HL-60/S4 (cell line): Measurements from ENCODE around the gene ZNF217.
"Not testable (repeated sequence)": the region's sequence is repeated elsewhere in the genome, so short reads cannot be mapped to it uniquely, and the experiment has no call there.

Experiments used
- in situ Hi-C: fragments of 300-500 bp; cut with MboI; formaldehyde crosslinking; loops from 2 replicates; pipeline ENCODE4 v1.14.3; 2022; ENCODE audit warnings: low sequenced_read_pairs

ZNF217 gene

DNA sequence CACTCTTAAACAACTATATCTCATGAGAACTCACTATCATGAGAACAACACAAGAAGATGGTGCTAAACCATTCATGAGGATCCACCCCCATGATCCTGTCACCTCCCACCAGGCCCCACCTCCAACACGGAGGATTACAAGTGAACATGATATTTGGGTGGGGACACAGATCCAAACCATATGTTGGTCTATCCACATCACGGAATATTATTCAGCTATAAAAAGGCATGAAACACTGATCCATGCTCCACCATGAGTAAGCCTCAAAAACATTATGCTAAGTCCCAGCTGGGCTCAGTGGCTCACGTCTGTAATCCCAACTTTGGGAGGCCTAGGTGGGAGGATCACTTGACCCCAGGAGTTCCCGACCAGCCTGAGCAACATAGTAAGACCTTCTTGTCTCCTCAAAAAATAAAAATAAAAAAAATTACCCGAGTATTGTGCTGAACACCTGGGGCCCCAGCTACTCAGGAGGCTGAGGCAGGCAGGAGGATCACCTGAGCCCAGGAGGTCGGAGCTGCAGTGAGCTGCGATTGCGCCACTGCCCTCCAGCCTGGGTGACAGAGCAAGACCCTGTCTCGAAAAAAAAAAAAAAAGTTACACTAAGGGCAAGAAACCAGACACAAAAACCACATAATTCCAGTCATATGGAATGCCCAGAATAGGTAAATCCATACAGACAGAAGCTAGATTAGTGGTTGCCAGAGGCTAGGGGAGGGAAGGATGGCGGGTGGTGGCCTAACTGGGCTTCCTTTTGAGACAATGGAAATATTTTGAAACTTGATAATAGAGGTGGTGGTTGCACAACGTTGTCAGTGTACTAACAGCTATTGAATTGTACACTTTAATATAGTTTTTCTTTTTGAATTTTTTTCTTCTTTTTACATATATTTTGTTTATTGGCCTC is 43.1 kb downstream of the ZNF217 start:
- in situ Hi-C loops: loop anchor here (25.0 kb wide), 1 partner anchor 512 kb away; the partner anchor contains the start of gene BCAS1

DNA sequence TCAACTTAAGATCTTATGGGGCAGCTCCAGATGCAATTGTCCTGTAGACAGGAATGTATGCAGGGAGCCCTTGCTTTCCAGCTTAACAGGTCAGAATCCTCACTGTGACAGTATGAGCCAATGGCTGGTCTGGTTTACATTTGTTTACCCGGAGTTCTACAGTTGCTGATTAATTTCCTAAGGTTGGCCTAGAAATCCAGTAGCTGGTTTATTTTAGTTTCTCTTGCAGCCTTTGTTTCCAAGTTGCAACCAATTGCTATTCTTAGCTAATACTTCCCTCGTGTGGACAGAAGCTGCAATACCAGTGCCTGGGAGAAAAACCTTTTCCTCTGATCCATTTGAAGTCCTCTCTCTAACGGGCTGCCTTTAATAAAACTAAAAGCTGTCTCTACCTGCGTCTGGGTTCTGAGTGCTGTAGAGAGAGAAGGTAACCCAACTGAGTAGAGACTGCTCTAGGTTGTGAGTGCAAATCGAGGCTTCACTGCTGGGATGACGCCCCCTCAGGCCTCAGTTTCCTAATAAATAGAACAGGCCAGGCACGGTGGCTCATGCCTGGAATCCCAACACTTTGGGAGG is 45.9 kb downstream of the ZNF217 start:
- in situ Hi-C loops: no loop called here

DNA sequence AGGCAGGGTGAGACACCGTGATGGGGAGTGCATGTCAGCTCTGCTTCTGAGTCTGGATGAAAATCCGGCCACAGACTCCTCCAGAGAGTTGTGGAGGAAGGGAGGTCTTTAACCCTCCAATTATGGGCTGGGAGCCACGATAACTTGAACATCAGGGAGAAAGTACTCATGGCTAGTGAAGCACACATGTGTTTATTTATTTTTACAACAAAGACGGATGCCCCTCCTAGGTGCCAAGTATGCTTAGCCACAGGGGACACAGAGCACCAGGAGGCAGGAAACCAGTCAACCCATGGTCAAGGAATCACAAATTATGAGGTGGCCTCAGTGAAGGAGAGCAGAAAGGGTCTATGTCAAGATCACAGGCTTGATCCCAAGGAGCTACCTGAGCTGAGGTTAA is 54.1 kb downstream of the ZNF217 start:
- in situ Hi-C loops: no loop called here

DNA sequence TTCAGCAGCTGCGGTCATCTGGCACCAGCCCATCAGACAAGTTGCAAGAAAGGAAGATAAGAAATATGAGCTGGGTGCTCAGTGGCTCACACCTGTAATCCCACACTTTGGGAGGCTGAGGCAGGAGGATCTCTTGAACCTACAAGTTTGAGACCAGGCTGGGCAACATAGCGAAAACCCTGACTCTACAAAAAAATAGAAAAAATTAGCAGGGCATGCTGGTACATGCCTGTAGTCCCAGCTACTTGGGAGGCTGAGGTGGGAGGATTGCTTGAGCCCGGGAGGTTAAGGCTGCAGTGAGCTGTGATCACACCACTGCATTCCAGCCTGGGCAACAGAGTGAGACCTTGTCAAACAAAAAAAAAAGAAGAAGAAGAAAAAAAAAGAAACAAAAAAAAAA is 57.3 kb downstream of the ZNF217 start:
- in situ Hi-C loops: not testable (repeated sequence)

DNA sequence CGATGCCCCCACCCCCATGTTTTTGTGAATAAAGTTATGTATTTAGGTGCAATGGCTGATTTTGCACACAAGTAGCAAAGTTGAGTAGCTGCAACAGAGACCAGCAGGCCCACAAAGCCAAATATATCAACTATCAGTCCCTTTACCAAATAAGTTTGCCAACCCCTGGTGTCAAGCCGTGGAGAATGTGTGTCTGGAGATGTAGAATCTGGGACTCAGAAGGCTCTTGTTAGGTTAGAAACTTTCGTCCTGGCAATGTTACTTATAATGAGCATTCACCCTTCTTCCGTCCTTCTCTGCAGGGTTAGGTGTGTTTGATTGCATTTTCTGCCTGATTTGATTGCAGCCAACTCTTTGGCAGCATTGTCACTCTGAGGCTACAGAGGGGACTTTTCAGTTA is 57.8 kb downstream of the ZNF217 start:
- in situ Hi-C loops: no loop called here

DNA sequence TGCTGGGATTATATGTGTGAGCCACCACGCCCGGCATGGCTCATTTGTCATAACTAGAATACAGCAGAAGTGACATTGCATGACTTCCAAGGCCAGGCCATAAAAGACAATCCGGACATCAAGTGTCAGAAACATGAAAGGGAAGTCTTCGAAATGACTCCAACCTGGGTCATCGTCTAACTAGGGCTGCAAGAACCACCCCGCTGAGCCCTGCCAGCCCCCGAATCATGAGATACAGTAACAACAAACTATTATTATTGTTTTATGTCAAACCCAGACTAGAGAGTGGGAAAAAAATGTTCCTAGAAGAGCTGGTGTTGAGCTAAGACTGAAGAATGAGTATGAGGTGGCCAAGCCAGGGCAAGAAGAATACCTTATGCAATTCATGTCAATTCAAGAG is 59.6 kb downstream of the ZNF217 start:
- in situ Hi-C loops: no loop called here

DNA sequence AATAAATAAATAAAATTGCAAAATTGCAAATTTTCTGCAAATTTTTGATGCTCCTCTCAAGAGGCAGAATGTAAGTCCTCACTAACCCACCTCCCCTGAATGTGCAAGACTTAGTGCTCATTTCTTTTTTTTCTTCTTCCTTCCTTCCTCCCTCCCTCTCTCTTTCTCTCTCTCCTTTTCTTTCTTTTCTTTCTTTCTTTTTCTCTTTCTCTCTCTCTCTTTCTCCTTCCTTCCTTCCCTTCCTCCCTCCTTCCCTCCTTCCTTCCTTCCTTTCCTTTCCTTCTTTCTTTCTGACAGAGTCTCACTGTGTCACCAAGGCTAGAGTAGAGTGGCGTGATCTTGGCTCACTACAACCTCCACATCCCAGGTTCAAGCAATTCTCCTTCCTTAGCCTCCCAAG is 60.1 kb downstream of the ZNF217 start:
- in situ Hi-C loops: no loop called here

DNA sequence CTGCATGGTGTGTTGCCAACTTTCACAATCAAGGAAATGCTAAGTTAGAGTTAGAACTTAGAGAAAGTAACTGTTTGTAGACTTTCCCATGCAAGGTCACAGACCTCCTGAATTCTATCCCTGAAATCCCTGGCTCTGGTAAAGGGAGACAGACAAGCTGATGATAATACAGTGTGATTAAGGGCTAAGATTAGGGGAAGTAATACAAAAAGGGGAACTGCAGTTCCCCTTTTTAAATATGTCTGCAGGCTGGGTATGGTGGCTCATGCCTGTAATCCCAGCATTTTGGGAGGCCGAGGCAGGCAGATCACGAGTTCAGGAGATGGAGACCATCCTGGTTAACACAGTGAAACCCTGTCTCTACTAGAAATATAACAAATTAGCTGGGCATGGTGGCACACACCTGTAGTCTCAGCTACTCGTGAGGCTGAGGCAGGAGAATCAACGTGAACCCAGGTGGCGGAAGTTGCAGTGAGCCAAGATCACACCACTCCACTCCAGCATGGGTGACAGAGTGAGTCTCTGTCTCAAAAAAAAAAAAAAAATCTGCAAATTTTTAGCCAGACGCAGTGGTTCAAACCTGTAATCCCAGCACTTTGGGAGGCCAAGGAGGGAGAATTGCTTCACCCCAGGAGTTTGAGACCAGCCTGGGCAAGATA is 60.9 kb downstream of the ZNF217 start:
- in situ Hi-C loops: not testable (repeated sequence)

DNA sequence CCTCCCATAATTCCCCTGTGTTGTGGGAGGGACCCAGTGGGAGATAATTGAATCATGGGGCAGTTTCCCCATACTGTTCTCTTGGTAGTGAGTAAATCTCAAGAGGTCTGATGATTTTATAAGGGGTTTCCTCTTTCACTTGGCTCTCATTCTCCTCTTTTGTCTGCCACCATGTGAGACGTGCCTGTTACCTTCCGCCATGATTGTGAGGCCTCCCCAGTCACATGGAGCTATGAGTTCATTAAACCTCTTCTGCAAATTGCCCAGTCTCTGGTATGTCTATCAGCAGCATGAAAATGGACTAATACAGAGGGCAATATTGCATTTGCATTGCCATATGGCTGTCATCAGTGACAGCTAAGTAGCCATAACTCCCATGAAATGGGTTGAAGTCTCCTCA is 63.2 kb downstream of the ZNF217 start:
- in situ Hi-C loops: no loop called here

DNA sequence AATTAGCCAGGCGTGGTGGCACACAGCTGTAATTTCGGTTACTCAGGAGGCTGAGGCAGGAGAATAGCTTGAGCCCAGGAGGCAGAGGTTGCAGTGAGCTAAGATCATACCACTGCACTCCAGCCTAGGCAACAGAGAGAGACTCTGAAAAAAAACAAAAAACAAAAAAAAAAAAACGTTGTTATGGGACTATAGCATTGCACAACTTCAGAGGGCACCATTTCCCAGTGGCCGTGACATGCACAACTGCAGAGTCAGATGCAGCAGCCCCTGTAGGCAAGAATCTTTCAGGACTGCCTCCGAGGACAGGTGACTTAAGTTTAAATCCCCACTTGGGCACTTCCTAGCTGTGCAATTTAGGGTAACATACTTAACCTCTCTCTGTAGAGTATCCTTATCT is 64.0 kb downstream of the ZNF217 start:
- in situ Hi-C loops: no loop called here

DNA sequence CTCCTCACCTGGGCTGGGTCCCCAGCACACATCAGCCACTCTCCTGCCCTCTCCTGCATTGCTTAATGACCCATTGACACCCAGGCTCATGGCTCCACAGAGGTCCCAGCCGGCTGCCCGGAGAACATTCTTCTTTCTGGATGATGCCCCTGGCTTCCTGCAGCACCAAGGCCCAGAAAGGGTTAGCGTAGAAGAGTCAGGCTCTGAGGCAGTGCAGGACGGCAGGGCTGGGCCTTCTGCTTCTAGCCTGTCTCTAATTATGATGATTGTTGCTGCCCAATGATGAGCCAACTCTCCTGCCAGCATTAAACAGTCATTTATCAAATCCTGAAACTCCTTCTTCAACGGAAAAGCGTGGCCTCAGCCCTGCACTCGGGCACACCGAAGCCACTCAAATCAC is 66.4 kb downstream of the ZNF217 start:
- in situ Hi-C loops: no loop called here

DNA sequence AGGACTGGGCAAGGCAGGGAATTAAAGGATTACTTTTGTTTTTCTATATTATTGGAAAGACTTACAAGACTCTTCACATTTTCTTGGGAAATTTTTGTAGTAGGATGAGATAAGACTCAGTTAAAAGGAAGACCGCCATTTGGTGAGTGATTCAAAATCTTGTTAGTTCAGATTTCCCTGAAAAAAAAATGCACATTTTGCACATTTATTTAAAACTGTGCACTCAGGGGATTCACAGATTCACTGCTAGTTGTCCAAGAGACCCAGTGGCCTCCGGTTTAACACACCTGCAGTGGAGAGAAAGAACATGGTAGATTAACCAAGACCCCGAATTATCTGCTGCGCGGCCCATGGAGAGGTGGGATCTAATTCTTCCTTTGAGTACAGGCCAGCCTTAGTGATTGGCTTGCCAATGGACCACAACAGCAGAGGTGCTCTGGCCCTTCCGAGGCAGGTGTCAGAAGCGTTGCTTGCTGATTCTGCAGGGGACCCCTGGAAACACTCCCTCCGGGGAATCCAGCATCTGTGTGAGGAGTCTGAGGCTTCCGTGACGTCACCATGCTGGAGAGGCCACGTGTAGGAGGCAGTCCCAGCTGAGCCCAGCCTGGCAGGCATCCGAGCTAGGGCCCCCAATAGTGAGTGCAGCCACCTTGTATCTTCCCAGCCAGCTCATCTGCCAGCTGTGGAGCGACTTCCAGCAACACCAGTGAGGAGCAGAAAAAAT is 68.9 kb downstream of the ZNF217 start:
- in situ Hi-C loops: no loop called here

DNA sequence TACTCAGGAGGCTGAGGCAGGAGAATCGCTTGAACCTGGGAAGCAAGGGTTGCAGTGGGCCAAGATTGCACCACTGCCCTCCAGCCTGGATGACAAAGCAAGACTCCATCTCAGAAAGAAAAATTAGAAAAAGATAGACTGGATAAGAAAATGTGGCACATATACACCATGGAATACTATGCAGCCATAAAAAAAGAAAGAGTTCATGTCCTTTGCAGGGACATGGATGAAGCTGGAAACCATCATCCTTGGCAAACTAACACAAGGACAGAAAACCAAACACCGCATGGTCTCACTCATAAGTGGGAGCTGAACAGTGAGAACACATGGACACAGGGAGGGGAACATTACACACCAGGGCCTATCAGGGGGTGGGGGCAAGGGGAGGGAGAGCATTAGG is 70.0 kb downstream of the ZNF217 start:
- in situ Hi-C loops: not testable (repeated sequence)

DNA sequence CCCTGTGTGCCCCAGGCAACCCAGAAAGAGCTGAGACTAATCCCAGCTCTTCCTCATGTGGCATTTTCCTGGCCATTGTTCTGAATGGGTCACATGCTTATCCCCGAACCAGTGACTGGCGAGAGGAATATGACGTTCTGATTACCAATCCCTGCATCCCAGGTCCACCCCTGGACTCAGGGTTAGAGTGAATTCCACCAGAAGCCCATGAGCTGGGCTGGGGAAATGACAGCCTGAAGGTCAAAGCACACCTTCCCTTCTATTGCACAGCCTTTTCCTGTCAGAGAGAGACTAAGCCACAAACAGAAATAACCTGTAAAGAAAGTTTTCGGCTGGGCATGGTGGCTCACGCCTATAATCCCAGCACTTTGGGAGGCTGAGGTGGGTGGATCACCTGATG is 70.9 kb downstream of the ZNF217 start:
- in situ Hi-C loops: no loop called here

DNA sequence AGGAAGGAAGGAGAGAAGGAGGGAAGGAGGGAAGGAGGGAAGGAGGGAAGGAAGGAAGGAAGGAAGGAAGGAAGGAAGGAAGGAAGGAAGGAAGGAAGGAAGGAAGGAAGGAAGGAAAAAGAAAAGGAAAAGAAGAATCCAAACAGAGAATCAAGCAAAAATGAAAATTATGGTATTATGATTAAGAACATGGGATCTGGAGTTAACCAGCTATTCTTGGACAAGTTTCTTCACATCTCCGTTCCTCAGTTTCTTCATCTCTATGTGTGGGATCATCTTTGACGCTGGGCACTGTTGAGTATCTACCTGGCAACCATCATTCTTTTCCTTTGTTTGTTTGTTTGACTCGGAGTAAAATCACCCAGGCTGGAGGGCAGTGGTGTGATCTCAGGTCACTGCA is 71.6 kb downstream of the ZNF217 start:
- in situ Hi-C loops: no loop called here

DNA sequence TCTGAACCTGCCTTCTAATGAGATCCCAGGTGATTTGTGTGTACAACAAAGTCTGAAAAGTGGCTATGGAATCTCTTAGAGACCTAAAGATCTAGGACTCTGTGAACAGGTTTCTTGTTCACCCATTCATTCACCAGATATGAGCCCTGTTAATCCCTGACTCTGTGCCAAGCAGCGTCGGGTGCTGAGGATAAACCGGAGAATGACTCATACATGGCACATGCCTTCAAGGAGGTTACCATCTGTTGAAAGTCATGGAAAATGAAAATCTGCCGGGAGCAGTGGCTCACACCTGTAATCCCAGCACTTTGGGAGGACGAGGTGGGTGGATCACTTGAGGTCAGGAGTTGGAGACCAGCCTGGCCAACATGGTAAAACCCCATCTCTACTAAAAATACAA is 72.2 kb downstream of the ZNF217 start:
- in situ Hi-C loops: not testable (repeated sequence)

DNA sequence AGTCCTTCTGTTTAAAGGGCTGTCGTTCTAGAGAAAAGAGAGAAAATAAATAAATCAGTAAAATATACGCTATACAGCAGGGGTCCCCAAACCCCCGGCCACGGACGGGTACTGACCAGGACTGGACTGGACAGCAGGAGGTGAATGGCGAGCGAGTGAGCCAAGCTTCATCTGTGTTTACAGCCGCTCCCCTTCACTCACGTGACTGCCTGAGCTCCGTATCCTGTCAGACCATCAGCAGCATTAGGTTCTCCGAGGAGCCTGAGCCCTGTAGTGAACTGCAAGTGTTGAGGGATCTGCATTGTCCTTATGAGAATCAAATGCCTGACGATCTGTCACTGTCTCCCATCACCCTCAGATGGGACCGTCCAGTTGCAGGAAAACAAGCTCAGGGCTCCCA is 76.5 kb downstream of the ZNF217 start:
- in situ Hi-C loops: no loop called here
